Astrocyte of the cerebellum (primary cell): ENCODE data around the gene ZNF408.

Experiments
- DNase-seq: peaks from one replicate; pipeline ENCODE4 v3.0.0-alpha.2; 2011; ENCODE audit warnings: low read depth
- H3K4me3 ChIP-seq: 2 replicates; pipeline ENCODE4 v1.5.1; 2011; ENCODE audit warnings: mild to moderate bottlenecking, low read depth, low read length, moderate library complexity
- in situ Hi-C: cut with HindIII; loops from 2 replicates; pipeline ENCODE4 v1.10.0; 2017; ENCODE audit warnings: low sequenced_read_pairs
- TF ChIP-seq, protein P1 (sequence below): IDR thresholded peaks from 2 replicates; pipeline ENCODE4 v1.5.1; 2012; ENCODE audit warnings: low read length, low read depth, moderate library complexity, mild to moderate bottlenecking; ENCODE audit errors: missing control alignments

Gene ZNF408

DNA sequence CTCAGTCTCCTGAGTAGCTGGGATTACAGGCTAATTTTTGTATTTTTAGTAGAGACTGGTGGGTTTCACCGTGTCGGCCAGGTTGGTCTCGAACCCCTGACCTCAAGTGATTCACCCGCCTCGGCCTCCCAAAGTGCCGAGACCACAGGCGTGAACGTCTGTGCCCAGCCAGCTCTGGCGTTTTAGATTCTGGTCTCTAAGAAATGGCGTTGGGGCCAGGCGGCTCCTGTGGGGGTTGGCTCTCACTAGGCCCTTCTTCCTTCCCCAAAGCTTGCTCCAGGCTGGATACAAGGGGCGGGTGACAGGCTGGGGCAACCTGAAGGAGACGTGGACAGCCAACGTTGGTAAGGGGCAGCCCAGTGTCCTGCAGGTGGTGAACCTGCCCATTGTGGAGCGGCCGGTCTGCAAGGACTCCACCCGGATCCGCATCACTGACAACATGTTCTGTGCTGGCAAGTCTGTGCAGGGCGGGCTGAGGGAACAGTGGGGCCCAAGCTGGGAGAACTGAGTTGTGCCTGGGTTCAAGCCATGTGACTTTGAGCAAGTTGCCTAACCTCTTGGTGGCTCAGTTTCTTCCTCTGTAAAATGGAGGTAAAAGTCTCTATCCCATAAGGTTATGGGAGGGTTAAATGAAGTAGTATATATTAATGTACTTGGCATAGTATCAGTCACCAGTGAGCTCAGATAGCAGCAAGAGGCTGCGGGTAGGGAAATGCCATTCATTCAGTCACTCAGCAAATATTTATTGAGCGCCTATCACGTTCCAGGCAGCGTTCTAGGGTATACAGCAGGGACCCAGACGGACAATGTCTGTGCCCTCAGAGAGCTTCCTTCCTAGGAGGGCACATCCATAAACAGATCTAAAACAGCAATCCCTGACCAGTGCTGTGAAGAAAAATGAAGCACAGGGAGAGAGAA lies 28.5 kb downstream of the ZNF408 start:
- TF ChIP-seq, protein P1, sequence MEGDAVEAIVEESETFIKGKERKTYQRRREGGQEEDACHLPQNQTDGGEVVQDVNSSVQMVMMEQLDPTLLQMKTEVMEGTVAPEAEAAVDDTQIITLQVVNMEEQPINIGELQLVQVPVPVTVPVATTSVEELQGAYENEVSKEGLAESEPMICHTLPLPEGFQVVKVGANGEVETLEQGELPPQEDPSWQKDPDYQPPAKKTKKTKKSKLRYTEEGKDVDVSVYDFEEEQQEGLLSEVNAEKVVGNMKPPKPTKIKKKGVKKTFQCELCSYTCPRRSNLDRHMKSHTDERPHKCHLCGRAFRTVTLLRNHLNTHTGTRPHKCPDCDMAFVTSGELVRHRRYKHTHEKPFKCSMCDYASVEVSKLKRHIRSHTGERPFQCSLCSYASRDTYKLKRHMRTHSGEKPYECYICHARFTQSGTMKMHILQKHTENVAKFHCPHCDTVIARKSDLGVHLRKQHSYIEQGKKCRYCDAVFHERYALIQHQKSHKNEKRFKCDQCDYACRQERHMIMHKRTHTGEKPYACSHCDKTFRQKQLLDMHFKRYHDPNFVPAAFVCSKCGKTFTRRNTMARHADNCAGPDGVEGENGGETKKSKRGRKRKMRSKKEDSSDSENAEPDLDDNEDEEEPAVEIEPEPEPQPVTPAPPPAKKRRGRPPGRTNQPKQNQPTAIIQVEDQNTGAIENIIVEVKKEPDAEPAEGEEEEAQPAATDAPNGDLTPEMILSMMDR = no peak
- in situ Hi-C loops = no loop called here
- no peak overlapping the region for H3K4me3 ChIP-seq
- DNase-seq = no peak

DNA sequence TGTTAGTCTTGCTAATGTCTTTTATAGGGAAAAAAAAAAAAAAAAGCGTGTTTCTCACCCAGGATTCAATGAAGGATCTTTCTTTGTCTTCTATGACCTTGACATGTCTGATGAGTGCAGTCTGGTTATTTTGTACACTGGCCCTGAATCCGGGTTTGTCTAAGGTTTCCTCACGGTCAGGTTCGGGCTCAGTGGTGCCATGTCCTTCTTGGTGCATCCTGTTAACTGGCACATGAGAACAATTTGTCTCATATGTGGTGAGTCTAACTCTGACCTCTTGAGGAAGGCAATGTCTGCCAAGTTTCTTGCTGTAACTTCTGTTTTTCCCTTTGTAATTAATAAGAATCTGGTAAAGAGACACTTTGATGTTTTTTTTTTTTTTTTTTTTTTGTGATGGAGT lies 30.7 kb downstream of the ZNF408 start:
- no peak for DNase-seq
- in situ Hi-C loops = no loop called here
- TF ChIP-seq, protein P1 = no peak
- H3K4me3 ChIP-seq = no peak overlapping the region

DNA sequence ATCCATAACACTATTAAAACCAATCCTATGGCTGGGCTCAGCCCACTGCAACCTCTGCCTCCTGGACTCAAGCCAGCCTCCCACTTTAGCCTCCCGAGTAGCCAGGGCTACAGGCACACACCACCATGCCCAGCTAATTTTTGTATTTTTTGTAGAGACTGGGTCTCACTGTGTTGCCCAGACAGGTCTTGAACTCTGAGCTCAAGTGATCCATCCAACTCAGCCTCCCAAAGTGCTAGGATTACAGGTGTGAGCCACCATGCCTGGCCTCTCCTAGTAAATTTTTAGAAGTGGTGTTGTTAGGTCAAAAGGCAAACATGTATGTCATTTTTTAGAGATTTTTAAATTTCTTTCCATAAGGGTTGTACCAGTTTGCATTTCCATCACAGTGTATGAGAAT lies 32.4 kb downstream of the ZNF408 start:
- in situ Hi-C loops = no loop called here
- DNase-seq = no peak

DNA sequence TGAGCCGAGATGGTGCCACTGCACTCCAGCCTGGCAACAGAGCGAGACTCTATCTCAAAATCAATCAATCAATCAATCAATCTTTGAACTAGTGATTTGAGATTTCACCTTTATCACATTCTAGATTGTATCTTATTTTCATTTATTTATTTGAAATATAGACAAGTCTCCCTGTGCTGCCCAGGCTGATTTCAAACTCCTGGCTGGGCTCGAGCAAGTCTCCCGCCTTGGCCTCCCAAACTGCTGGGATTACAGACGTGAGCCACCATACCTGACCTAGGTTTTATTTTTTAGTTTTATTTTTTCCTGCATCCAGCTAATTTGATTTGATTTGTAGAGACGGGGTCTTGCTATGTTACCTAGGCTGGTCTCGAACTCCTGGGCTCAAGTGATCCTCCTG lies 35.3 kb downstream of the ZNF408 start:
- H3K4me3 ChIP-seq = no peak overlapping the region
- TF ChIP-seq, protein P1 = no peak
- DNase-seq = no peak
- in situ Hi-C loops = no loop called here

More for the DNA sequence above, 32.4 kb downstream of the ZNF408 start:
- H3K4me3 ChIP-seq = no peak overlapping the region
- TF ChIP-seq, protein P1 = no peak

DNA sequence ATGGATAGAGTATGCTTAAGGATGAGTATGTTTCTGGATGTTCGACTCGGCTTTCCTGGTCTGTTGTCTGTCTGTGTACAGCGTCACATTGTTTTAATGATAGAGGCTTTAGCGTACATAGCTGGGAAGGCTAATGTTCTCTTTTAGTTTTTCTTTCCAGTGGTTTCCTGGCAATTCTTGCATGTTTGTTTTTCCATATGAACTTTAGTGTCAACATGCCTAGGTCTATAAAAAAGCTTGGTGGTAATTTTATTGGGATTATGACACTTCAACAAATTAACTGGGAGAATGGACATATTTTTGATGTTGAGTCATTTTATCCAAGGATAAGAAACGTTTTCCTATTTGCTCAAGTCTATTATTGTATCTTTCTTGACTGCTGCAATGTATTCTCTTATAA lies 35.8 kb downstream of the ZNF408 start:
- no peak for DNase-seq
- in situ Hi-C loops = no loop called here
- no peak overlapping the region for H3K4me3 ChIP-seq
- TF ChIP-seq, protein P1 = no peak

DNA sequence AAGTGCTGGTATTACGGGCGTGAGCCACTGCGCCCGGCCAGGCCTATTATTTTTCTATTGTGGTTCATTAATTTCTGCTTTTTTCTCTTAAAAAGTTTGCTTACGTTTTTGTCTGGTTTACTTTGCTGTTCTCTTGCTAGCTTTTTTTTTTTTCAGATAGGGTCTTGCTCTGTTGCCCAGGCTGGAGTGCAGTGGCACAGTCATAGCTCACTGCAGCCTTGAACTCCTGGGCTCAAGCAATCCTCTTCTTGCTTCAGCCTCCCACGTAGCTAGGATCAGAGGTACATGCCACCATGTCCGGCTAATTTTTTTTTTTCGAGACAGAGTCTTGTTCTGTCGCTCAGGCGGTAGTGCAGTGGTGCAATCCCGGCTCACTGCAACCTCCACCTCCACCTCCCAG lies 36.9 kb downstream of the ZNF408 start:
- H3K4me3 ChIP-seq = no peak overlapping the region
- no peak for DNase-seq
- TF ChIP-seq, protein P1 = no peak
- in situ Hi-C loops = no loop called here
